HepG2 (cell line): ENCODE measurements around the gene UBR4. TPM values are rescaled to one million over a fixed set of nuclear protein-coding genes. Genes with fewer than 3 reads are reported as not detected.

Experiments used
- ATAC-seq: fragments of 200-7000 bp; cut with Tn5 transposase; 3 replicates; pipeline ENCODE4 v1.9.1; 2020; ENCODE audit warnings: mild to moderate bottlenecking, moderate library complexity
- BruUV-seq: library from RNA; stranded (reverse); fragments of 400-500 nt; replicated peaks from 2 replicates; lab custom pipeline; 2021; lab: Mats Ljungman, UMichigan
- CTCF ChIA-PET: fragments of 300-600 bp; formaldehyde crosslinking; extraction: SDS; loops from one replicate; lab custom pipeline; 2021; ENCODE audit warnings: low total read pairs, inconsistent platforms, low intra/inter-chr PET ratio; lab: Yijun Ruan, JAX
- POLR2A ChIA-PET: fragments of 350-600 bp; sonication (Branson Sonifier 250); formaldehyde crosslinking; loops from one replicate; lab custom pipeline; 2020; ENCODE audit warnings: antibody characterized with exemption, inconsistent platforms; lab: Yijun Ruan, JAX
- DNase-seq: peaks from one replicate; pipeline ENCODE4 v3.0.0-alpha.2; 2015; ENCODE audit warnings: low spot score
- FAIRE-seq: peaks from 3 replicates; lab custom pipeline; 2011; peaks lifted over from hg19 to GRCh38; lab: Jason Lieb, UNC
- H2AFZ ChIP-seq: one replicate; pipeline ENCODE4 v1.6.1; 2011; ENCODE audit warnings: low read length, inconsistent platforms
- H3K27ac ChIP-seq: fragments of 300-600 bp; 3 replicates; pipeline ENCODE4 v1.8.0; 2011; ENCODE audit warnings: mixed run types, mild to moderate bottlenecking, mixed read lengths, low read length, inconsistent platforms; ENCODE audit not compliant: insufficient read depth; ENCODE audit errors: extremely low read length
- H3K27me3 ChIP-seq, 2 experiments: fragments of 200-600 bp in 1 of 2; 2 replicates in 1 of 2; 3 replicates in 1 of 2; pipeline versions ENCODE4 v1.6.0 to v1.8.0; 2011; ENCODE audit warnings: low read length in 2 of 2, mild to moderate bottlenecking in 2 of 2, moderate library complexity in 2 of 2, inconsistent platforms in 1 of 2; ENCODE audit not compliant: insufficient read depth in 2 of 2, control insufficient read depth in 1 of 2
- H3K36me3 ChIP-seq, 2 experiments: fragments of 200-600 bp in 1 of 2; replicated peaks in 1 of 2; 2 replicates in 1 of 2; 3 replicates in 1 of 2; pipeline versions ENCODE4 v1.5.1 to v1.8.0; 2011; ENCODE audit warnings: low read length in 2 of 2, inconsistent platforms in 1 of 2; ENCODE audit not compliant: insufficient read depth in 2 of 2, control insufficient read depth in 1 of 2
- H3K4me1 ChIP-seq: 2 replicates; pipeline ENCODE4 v1.5.1; 2012; ENCODE audit warnings: low read length, inconsistent platforms; ENCODE audit not compliant: insufficient read depth
- H3K4me2 ChIP-seq: 2 replicates; pipeline ENCODE4 v1.6.0; 2011; ENCODE audit warnings: low read depth, low read length, inconsistent platforms
- H3K4me3 ChIP-seq, 3 experiments: fragments of 200-600 bp in 1 of 3; sonication (generic), shearing (Covaris generic) in 1 of 3; replicated peaks in 1 of 3; 2 replicates each; pipeline ENCODE4 v1.5.1; 2011 to 2016; ENCODE audit warnings: low read length in 3 of 3, inconsistent platforms in 2 of 3, low read depth in 2 of 3, mild to moderate bottlenecking in 2 of 3, control low read depth in 1 of 3, mixed read lengths in 1 of 3; ENCODE audit not compliant: insufficient read depth in 1 of 3
- H3K79me2 ChIP-seq: one replicate; pipeline ENCODE4 v1.6.1; 2011; ENCODE audit warnings: low read length, inconsistent platforms; ENCODE audit not compliant: insufficient read depth
- H3K9ac ChIP-seq: 2 replicates; pipeline ENCODE4 v1.6.0; 2011; ENCODE audit warnings: mild to moderate bottlenecking, low read depth, low read length, inconsistent platforms; ENCODE audit not compliant: insufficient read depth
- H3K9me3 ChIP-seq: 2 replicates; pipeline ENCODE4 v1.5.1; 2012; ENCODE audit warnings: mild to moderate bottlenecking, low read length
- H4K20me1 ChIP-seq: 2 replicates; pipeline ENCODE4 v1.6.0; 2011; ENCODE audit warnings: inconsistent platforms, mild to moderate bottlenecking, low read length, moderate library complexity; ENCODE audit not compliant: insufficient read depth
- HDAC1 ChIP-seq: sonication (generic); formaldehyde crosslinking; IDR thresholded peaks from 2 replicates; pipeline ENCODE4 v1.5.1; 2020; ENCODE audit warnings: mild to moderate bottlenecking, missing genetic modification reagents
- HNRNPH1 ChIP-seq: fragments of 200-400 bp; formaldehyde crosslinking; optimal IDR thresholded peaks from 2 replicates; pipeline ENCODE3; 2017; ENCODE audit warnings: mild to moderate bottlenecking, low read depth, low read length
- NFKB2 ChIP-seq: sonication (generic); formaldehyde crosslinking; IDR thresholded peaks from 2 replicates; pipeline ENCODE4 v1.4.0; 2020; ENCODE audit warnings: missing genetic modification reagents, borderline replicate concordance
- RXRA ChIP-seq: sonication (generic); formaldehyde crosslinking; IDR thresholded peaks from 2 replicates; pipeline ENCODE4 v1.5.1; 2020; ENCODE audit warnings: missing genetic modification reagents
- SRSF9 ChIP-seq: fragments of 200-400 bp; formaldehyde crosslinking; IDR thresholded peaks from 2 replicates; pipeline ENCODE4 v1.6.1; 2018; ENCODE audit warnings: borderline replicate concordance, mild to moderate bottlenecking, low read depth, low read length; ENCODE audit not compliant: insufficient read depth, poor library complexity, severe bottlenecking
- ZNF629 ChIP-seq: sonication (generic); formaldehyde crosslinking; conservative IDR thresholded peaks from 2 replicates; pipeline ENCODE4 v1.5.0; 2020; ENCODE audit warnings: missing genetic modification reagents
- WGBS: methylation state at CpG from one replicate; pipeline ENCODE4 v1.1.6; 2017; ENCODE audit warnings: low lambda C conversion rate; 5-methylcytosine and 5-hydroxymethylcytosine counted together
- in situ Hi-C: cut with HindIII; loops from 2 replicates; pipeline ENCODE4 v1.10.0; 2017; ENCODE audit warnings: low pct_unique_long_range_greater_than_20kb; ENCODE audit not compliant: extremely low pct_ligation_motif_present
- intact Hi-C: fragments of 100-400 bp; cut with micrococcal nuclease; formaldehyde crosslinking; loops from one replicate; pipeline ENCODE4 v1.10.0; 2022; ENCODE audit not compliant: unreplicated experiment
- polyA plus RNA-seq, 8 experiments: library from polyadenylated mRNA; depleted of rRNA in 3 of 8; stranded (reverse) in 7 of 8; unstranded in 1 of 8; fragments of >200 nt; fragmentation: Illumina TruSeq in 4 of 8; extraction: Trizol in 4 of 8; gene quantifications; 2 replicates each; pipeline versions ENCODE4 v1.2.1 to v1.2.3, GENCODE V29; 2011 to 2016; ENCODE audit warnings: low read depth in 4 of 8, missing spikeins in 1 of 8, mixed read lengths in 1 of 8; ENCODE audit not compliant: insufficient read depth in 1 of 8
- total RNA-seq, 5 experiments: library from RNA; depleted of rRNA; stranded (reverse); fragments of >200 nt; fragmentation: Illumina TruSeq; extraction: Trizol; gene quantifications; 2 replicates each; pipeline ENCODE4 v1.2.3, GENCODE V29; 2016; ENCODE audit warnings: low read depth in 1 of 5

Gene UBR4
- total and polyA plus RNA-seq, 2 of the 13 experiments (the other 11 are each of a cell fraction or from before 2014, with no cell fraction given) = 59.1 to 106 TPM

DNA sequence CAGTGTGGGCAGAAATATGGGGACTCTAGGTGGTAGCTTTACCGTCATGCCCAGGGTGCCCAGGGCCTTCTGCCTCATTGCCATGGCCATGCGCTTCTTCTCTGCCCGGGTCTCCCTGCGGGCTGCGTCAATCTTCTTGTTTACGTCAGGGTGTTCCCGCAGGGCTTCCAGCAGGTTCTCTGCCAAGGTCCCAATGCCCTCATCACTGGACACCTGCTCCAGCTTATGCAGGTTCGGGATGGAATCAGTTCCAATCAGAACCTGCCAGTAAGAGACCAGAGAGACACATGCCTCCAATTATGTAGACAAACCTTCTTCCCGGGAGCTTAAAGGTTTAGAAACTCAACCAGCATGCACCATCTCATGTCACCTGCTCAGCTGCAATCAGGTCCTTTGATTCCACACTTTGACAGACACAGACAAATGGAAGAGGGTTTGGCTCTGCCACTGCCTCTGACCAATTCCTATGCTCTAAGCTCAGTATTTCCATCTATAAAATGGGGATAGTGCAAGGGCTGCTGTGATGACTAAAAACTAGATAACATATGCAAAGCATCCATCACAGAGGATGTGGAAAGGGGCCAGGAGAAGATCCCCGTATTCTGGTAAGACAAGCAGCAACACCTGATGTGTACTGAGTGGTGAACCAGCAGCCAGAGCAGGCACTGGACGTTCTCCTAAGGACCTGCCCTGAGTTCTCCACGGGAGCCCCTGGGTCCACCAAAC, 121.2 kb downstream of the UBR4 start:
- Histone ChIP-seq H3K9me3 (no peaks in the 10 kb centered on the region), H3K4me3 (no peak overlapping the region), H3K4me2 (no peak overlapping the region), H3K36me3 (peaks cover 35 to 96% of the 10 kb centered on the region in 2 experiments), H4K20me1 (no peaks in the 10 kb centered on the region), H3K79me2 (no peaks in the 10 kb centered on the region), H3K27me3 (no peaks in the 10 kb centered on the region), H3K9ac (no peak overlapping the region), H3K4me1 (peaks cover 17% of the 10 kb centered on the region), H2AFZ (no peak overlapping the region), H3K27ac (no peak overlapping the region)
- intact Hi-C loops (loop anchor here (5.0 kb wide), 1 partner anchor 77 kb away; no protein-coding TSS in a partner anchor), in situ Hi-C loops (no loop called here)
- ChIA-PET POLR2A (interaction anchor here (1.1 kb wide), 1 partner anchor 80 kb away, joined by 4 read pairs; no protein-coding TSS in a partner anchor), CTCF (no interaction called here)
- FAIRE-seq = no peak
- BruUV-seq = no TSS peak
- DNase-seq = no peak
- ATAC-seq = no peak
- 92% methylated on average over 12 of the region's 12 CpGs for WGBS
- TF ChIP-seq HNRNPH1 (no peak), NFKB2 (no peak), HDAC1 (no peak), SRSF9 (no peak), ZNF629 (CRISPR knock-in tag) (peak; percentile 74), RXRA (no peak)
